Inferior parietal cortex (tissue), 1 donor: Measurements from ENCODE around the gene BRINP2.

Source experiments
- DNase-seq: peaks from one replicate; pipeline ENCODE4 v3.0.0-alpha.2; 2016; ENCODE audit errors: extremely low spot score

BRINP2 gene

GRCh38 chr1:177165069-177165439 lies 5.7 kb upstream of the BRINP2 start:
- peak; percentile 32 for DNase-seq

- peak; percentile 52 for DNase-seq
Measured at GRCh38 chr1:177171536-177172123, 872 bp downstream of the BRINP2 start.

GRCh38 chr1:177172272-177172671 lies 1.5 kb downstream of the BRINP2 start:
- peak; percentile 38 for DNase-seq

- DNase-seq = no peak
Measured at GRCh38 chr1:177172866-177173265, 2.1 kb downstream of the BRINP2 start.

DNA sequence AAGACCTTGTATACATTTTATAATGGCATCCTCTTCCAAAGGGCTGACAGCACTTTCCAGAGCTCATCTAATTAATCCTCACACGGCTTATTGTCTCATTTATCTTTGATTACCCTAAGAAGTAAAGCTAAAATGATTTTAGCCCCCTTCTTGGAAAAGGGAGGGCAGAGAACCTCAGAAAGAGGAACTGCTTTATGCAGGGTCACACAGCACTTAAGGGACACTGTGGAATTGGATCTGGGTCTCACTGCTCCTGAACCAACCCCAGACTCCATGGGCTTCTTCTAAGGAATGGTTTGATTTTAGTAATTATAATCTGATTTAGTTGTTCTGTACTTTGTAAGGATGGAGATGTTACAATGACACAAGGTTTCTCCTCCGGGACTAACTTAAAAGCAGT lies 3.2 kb downstream of the BRINP2 start:
- no peak for DNase-seq

DNA sequence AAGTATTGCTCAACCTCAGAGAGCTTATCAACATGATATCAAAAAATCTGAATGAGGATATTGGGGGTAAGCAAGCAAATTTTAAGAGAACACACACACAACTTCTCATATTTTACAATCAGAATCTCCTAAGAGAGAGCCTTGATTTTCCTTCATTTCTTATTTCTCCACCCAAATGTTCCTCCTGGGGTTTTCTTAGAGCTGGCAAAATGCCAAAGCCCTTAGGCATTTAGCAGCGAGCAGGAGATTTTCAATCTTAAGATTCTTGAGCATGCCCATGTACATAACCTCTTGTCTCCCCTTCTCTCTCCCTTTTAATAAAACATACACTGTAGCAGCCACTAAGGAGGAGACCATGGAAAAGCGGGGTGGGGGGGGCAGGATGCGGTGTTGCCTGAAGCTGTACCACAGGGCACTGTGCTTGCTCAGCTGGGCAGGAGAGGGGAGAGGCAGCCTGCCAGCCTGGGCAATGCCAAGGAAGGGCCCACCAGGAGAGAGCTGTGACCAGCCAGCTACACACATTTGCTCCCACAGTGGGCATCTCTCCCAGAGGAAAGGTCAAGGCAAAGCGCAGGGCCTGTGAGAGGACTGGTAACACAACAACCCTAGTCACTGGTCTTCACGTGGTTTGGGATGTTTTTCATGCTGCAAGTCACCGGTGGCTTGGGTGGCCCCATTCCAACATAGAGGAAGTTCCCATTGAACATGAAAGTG lies 4.3 kb downstream of the BRINP2 start:
- peak; percentile 42 for DNase-seq

DNA sequence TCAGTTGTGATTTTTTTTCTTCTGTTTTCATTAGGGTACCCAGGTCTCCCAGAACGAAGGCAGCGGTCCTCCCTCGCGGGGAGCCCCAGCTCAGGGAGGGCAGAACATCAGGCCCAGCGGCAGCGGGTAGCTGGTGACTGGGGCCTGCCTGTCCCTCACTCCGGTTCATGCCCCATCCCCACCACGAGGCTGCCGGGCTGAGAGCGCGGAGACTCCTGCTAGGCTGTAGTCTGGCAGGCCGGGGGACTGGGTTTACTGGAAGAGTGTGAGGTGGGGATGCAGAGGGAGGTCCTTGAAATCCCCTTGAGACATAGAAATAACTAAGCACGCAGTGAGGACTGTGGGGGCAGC lies 10.5 kb downstream of the BRINP2 start:
- DNase-seq = no peak

- DNase-seq = peak; percentile 77
Measured at GRCh38 chr1:177181631-177182291, 11.0 kb downstream of the BRINP2 start.

GRCh38 chr1:177183836-177184235 lies 13.1 kb downstream of the BRINP2 start:
- DNase-seq = no peak

GRCh38 chr1:177185209-177185608 lies 14.5 kb downstream of the BRINP2 start:
- no peak for DNase-seq

- DNase-seq = no peak
Measured at GRCh38 chr1:177186639-177187038, 15.9 kb downstream of the BRINP2 start.

DNA sequence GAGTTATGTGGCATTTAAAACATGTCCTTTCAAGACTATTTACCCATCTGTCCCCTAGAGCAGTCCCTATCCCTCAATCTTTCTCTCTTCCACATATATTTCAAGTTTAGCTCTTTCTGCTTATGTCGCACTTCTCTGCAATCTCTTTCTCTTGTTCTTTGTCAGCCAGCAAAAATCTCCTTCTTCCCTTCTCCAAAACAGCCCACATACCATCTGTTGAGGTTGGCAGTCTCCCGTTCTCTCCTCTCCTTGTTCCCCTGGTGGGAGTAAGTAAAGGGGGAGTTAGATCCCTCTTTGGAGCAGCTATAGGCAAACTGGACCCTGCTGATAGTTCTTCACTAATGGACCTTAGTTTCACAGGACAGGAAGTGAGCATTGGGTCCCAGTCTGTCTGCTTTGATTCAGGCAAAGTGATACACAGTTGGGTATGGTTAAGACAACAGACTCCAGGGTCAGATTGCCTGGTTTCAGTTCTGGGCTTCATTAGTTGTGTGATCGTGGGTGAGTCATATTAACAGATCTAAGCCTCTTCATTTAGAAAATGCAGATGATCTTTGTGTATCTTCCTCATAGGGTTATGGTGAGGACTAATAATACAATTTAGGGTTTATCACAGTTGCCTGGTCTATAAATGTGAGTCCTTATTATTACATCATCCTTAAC lies 19.7 kb downstream of the BRINP2 start:
- peak; percentile 57 for DNase-seq

DNA sequence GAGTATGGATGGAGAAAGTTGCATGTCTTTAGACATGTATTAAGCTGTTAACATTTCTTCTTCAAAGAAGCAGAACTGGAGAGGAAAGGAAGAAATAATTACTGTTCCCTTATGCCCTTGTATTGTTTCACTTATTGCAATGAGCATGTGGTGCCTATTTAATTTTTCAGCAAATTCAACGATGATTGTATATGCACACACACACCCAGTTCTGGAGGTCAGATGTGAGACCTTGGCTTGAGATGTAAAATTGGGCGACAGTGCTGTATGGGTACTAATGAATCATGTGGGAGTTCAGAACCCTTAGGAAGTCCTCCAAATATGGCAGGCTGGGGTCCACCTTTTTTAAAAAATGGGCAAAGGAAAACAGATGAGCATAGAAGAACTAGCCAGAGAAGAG lies 27.5 kb downstream of the BRINP2 start:
- DNase-seq = no peak

- no peak for DNase-seq
Measured at GRCh38 chr1:177200290-177200689, 29.5 kb downstream of the BRINP2 start.

GRCh38 chr1:177206831-177207355 lies 36.1 kb downstream of the BRINP2 start:
- no peak for DNase-seq

DNA sequence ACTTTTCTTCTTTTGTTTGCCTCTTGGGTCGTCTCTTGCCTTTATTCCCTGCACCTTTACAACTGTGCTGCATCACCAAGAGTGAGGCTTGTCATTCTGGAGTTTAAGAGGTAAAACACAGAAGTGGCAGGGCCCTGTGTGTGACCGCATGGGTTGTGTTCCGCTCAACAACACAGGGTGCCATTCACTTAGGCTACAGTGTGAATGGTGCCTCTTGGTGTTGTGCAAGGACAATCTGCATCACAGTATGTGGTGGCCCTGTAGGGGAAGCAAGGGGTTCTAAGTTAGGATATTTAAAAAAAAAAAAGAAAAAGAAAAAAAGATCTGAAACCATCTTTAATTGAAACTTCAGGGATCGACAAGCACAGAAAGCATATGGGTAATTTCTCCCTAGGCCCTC lies 38.2 kb downstream of the BRINP2 start:
- DNase-seq = no peak

GRCh38 chr1:177209357-177209756 lies 38.6 kb downstream of the BRINP2 start:
- peak; percentile 72 for DNase-seq

DNA sequence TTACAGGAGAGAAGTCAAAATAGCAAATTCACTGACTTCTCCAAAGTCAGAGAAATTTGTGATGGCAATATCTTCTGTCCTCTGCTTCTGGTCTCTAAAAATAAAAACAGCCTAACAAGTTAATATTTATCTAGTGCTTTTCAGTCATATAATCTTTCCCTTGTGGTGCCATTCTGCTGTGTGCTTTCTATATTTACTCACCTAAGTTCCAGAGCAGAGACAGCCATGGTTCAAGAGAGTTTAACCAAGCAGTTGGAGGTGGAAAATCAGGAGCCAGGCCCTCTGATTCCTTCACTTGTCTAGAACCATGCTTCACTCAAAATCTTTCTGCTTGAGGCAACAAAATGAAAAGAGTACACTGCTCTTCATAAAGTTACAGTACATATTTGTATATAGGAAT lies 39.3 kb downstream of the BRINP2 start:
- DNase-seq = no peak

- DNase-seq = no peak
Measured at GRCh38 chr1:177211231-177211630, 40.5 kb downstream of the BRINP2 start.

- DNase-seq = no peak
Measured at GRCh38 chr1:177216587-177217202, 45.9 kb downstream of the BRINP2 start.

GRCh38 chr1:177219554-177220458 lies 49.0 kb downstream of the BRINP2 start:
- no peak for DNase-seq
